ENCODE measurements around the gene CRYBG1.

Gene CRYBG1

DNA sequence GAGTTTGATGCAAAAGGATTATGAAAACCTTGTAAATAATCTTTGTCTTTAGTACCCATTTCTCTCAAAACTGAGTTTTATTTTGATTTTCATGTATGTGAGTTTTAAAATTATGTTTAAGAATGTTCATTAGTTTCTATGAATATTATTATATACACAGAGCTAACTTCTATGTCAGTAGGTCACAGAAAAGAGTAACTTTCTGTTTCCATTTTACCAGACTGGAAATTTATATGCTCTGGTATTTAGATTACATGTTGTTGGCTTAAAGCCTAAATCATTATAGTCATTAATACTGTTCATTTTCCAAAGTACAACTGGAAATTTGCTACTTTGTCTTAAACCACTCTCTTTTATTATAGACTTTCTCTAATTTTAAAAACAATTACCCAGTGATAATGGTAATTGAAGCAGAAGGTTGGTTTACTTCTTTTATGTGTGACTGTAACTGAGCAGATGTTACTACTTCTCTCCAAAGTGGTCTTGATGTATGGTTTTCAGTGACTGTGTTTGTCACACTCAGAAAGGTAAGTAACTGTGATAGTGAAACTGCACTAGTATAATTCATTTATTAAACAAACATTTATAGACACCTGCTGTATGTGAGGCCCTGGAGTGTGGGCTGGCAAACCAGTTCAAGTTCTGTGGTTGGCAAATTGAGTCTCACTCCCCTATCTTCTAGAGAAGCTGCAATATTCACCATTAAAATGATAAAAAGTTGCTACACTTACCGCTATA is 13.2 kb downstream of the CRYBG1 start:
- TF ChIP-seq, protein P1, sequence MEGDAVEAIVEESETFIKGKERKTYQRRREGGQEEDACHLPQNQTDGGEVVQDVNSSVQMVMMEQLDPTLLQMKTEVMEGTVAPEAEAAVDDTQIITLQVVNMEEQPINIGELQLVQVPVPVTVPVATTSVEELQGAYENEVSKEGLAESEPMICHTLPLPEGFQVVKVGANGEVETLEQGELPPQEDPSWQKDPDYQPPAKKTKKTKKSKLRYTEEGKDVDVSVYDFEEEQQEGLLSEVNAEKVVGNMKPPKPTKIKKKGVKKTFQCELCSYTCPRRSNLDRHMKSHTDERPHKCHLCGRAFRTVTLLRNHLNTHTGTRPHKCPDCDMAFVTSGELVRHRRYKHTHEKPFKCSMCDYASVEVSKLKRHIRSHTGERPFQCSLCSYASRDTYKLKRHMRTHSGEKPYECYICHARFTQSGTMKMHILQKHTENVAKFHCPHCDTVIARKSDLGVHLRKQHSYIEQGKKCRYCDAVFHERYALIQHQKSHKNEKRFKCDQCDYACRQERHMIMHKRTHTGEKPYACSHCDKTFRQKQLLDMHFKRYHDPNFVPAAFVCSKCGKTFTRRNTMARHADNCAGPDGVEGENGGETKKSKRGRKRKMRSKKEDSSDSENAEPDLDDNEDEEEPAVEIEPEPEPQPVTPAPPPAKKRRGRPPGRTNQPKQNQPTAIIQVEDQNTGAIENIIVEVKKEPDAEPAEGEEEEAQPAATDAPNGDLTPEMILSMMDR (conservative IDR thresholded peaks at IDR 0.05; ENCODE audit: low read depth, low read length): no peak
- no peak overlapping the region for H3K4me3 ChIP-seq (ENCODE audit: low read depth, low read length)
- no peak for DNase-seq (ENCODE audit: low read depth)

DNA sequence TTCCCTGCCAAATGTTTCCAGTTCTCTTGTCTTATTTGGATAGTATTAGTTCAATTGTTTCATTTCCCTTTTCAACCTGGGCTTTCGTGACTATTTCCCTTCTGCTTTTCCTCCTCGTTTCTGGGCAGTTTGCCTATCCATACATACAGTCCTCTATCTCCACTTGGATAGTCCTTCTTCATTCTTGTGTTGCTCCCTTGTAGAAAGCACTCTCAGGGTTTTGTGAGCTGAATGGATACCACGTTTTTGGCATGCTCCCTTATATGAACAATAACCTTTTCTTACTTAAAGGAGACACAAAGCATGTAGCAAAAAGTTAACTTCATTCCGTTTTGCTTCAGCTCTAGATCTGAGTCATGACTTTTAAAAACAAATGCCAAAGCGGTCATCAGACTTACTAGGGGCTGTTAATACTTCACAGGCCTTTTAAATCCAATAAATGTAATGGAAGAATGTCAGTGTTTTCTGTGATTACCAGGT is 16.6 kb downstream of the CRYBG1 start:
- peak; percentile 11 for DNase-seq (ENCODE audit: low read depth)
- TF ChIP-seq, protein P1 (conservative IDR thresholded peaks at IDR 0.05; ENCODE audit: low read depth, low read length): no peak
- H3K4me3 ChIP-seq (ENCODE audit: low read depth, low read length): no peak overlapping the region

DNA sequence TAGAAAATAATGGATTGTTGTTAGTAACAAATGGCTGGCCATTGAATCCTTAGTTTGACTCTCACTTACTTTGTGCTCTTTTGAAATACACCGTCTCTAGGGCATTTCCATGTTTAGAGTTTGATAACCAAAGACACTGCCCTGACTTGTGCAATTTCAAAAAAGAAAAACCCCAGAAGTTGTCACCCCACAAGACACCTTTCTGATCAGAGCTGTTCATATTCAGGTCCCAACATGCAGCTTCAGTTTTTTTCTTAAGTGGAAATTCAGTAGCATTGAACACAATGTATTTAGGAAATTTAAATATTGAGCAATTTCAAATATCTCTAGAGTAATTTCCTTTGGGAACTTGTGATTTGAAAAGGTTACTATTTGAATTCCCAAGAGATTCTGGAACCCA is 19.4 kb downstream of the CRYBG1 start:
- no peak overlapping the region for H3K4me3 ChIP-seq (ENCODE audit: low read depth, low read length)
- no peak for DNase-seq (ENCODE audit: low read depth)
- TF ChIP-seq, protein P1 (conservative IDR thresholded peaks at IDR 0.05; ENCODE audit: low read depth, low read length): no peak

DNA sequence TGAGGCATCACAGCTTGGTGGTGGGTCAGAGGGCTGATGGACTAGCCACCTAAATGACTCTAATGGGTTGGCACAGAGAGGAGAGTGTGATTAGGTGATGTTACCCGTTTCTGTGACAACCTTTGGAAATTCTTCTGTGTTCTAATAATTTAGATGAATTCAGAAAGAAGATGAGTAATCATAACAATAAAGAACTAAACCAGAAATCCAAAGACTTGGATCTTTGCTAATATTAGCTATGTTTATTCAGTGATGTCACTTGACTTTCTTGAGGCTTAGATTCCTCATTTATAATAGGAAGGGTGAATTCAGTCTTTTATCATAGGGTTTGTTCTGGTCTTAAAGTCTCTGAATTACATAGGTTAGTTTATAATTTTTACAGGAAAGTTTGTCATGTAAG is 19.9 kb downstream of the CRYBG1 start:
- TF ChIP-seq, protein P1 (conservative IDR thresholded peaks at IDR 0.05; ENCODE audit: low read depth, low read length): no peak
- H3K4me3 ChIP-seq (ENCODE audit: low read depth, low read length): no peak overlapping the region
- DNase-seq (ENCODE audit: low read depth): no peak

DNA sequence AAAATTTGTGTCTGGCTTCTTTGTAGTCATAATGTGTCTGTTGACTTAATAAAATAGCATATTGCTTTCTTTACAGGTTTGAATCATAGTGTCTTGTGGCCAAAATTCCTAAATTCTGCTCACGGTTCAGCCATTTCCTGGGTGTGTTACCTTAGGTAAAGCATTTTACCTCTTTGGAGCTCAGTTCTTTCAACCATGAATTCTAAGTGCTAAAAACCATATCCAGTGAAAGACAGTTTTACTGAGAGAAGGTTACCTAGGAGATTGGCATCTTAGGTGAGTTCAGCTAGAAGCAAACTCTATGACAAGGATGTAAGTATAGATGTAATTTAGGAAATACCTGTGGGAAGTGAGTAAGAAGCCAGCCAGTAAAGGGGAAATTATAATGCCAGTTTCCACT is 20.7 kb downstream of the CRYBG1 start:
- H3K4me3 ChIP-seq (ENCODE audit: low read depth, low read length): no peak overlapping the region
- no peak for DNase-seq (ENCODE audit: low read depth)
- TF ChIP-seq, protein P1 (conservative IDR thresholded peaks at IDR 0.05; ENCODE audit: low read depth, low read length): no peak

DNA sequence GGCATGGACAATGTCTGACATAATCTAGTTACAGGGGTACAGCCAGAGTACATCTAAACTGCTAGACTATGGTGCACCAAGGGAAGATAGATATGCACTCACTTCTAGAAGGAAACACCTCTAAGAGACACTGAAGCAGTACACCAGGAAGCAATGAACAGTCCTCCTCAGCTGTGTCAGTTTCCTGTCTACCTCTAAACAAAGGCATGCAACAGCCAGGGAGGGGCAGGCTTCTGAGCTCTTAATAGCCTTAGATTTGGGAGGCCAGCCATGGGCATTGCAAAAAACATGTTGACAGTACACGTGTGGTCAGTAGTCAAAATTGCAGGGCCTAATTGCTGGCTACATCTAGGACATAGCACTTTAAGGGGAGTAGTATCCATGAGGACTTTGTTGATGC is 21.4 kb downstream of the CRYBG1 start:
- H3K4me3 ChIP-seq (ENCODE audit: low read depth, low read length): no peak overlapping the region
- no peak for DNase-seq (ENCODE audit: low read depth)
- TF ChIP-seq, protein P1 (conservative IDR thresholded peaks at IDR 0.05; ENCODE audit: low read depth, low read length): no peak

DNA sequence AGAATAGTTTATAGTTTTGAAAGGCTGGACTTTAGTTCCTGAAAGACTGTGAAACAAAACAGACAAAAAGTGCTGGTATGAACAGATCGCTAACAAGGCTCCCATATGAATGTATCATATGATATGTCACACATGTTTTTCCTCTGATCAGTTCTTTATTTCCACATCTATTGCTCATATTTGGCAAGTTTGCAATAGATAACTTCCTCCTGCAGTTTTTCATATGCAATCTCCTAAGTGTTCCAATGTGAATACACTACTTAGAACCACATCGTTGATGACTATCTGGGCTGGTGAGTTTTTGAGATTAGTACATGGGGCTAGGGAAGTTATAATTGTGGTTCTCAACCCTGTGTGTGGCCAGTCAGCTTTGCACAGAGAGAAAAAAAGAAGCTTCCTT is 23.1 kb downstream of the CRYBG1 start:
- no peak for DNase-seq (ENCODE audit: low read depth)
- TF ChIP-seq, protein P1 (conservative IDR thresholded peaks at IDR 0.05; ENCODE audit: low read depth, low read length): no peak
- no peak overlapping the region for H3K4me3 ChIP-seq (ENCODE audit: low read depth, low read length)
